Measurements from ENCODE around the gene SPACA4. TPM values are rescaled to one million over a fixed set of nuclear protein-coding genes. Genes with fewer than 3 reads are reported as not detected.

The SPACA4 gene
- not detected for total RNA-seq

- ATAC-seq, result no peak
- 80 to 94% methylated on average over 7 to 35 of the region's 39 CpGs for WGBS, 2 donors
- H3K9me3 ChIP-seq, result no peaks in the 10 kb centered on the region
These were observed at the start of gene SPACA4 for GRCh38 chr19:48606463-48607358. Gene SPACA4 (plus strand): TSS chr19:48606742. CDS start chr19:48606979, 237 bp downstream.

GRCh38 chr19:48556825-48557224 lies 49.7 kb upstream of the SPACA4 start:
- ATAC-seq, result no peak
- H3K9me3 ChIP-seq, result no peaks in the 10 kb centered on the region
- TF ChIP-seq POLR2A (IDR thresholded peaks at IDR 0.05), result no peak
- TF ChIP-seq, protein P1, sequence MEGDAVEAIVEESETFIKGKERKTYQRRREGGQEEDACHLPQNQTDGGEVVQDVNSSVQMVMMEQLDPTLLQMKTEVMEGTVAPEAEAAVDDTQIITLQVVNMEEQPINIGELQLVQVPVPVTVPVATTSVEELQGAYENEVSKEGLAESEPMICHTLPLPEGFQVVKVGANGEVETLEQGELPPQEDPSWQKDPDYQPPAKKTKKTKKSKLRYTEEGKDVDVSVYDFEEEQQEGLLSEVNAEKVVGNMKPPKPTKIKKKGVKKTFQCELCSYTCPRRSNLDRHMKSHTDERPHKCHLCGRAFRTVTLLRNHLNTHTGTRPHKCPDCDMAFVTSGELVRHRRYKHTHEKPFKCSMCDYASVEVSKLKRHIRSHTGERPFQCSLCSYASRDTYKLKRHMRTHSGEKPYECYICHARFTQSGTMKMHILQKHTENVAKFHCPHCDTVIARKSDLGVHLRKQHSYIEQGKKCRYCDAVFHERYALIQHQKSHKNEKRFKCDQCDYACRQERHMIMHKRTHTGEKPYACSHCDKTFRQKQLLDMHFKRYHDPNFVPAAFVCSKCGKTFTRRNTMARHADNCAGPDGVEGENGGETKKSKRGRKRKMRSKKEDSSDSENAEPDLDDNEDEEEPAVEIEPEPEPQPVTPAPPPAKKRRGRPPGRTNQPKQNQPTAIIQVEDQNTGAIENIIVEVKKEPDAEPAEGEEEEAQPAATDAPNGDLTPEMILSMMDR (IDR thresholded peaks at IDR 0.05), result no peak
- H3K4me3 ChIP-seq, result no peak overlapping the region
- no peaks in the 10 kb centered on the region for H3K27me3 ChIP-seq
- no peak for DNase-seq
- intact Hi-C loops (cut with DNase I), result no loop called here
- H3K27ac ChIP-seq, result no peak overlapping the region
- H3K4me1 ChIP-seq, result peaks cover 23% of the 10 kb centered on the region
- WGBS, 2 donors, result 91 to 95% methylated on average over 5 of the region's 5 CpGs
- H3K36me3 ChIP-seq (replicated peaks in 1 of 2; ENCODE audit: insufficient read depth in 1 of 2, low read depth in 2 of 2), result no peaks in the 10 kb centered on the region

More at GRCh38 chr19:48606463-48607358, at the start of gene SPACA4:
- H3K4me3 ChIP-seq, result no peak within 1 kb of the TSS
- no peak for TF ChIP-seq POLR2A (IDR thresholded peaks at IDR 0.05)
- TF ChIP-seq, protein P1 (IDR thresholded peaks at IDR 0.05), result no peak
- H3K27me3 ChIP-seq, result no peaks in the 10 kb centered on the region
- H3K36me3 ChIP-seq (replicated peaks in 1 of 2; ENCODE audit: insufficient read depth in 1 of 2, low read depth in 2 of 2), result no peaks in the 10 kb centered on the region
- H3K4me1 ChIP-seq, result no peaks in the 10 kb centered on the region
- DNase-seq, result no peak
- intact Hi-C loops (cut with DNase I), result no loop called here
- no peak within 1 kb of the TSS for H3K27ac ChIP-seq

DNA sequence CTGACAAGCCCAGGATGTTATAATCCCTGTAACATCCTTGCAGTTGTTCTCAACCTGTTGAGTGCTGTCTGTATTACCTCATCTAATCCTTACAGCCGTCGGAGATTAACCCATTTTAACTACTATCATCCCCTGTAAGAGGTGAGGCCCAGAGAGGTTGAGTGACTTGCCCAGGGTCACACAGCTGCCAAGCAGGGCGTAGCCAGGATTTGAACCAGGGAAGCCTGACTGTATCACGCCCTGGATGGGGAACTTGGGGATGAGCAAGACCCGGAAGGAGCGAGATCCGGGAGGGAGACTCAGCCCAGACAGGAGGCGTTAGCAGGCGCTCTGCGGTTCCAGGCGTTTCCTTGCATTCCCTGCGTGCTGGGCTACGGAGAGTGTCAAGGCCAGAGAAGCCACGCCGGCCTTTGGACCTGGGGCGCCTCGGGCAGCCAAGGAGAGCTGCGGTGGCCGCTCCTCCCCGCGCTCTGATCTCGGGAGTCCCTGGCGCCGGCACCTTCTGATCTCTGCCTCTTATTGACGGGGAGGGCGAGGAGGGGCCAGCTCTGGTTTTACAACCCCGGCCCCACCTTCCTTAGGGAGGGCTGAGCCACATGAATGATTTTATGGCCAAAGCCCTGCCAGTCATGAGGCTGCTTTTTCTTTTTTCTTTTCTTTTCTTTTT lies 48.4 kb upstream of the SPACA4 start:
- no peak overlapping the region for H3K27ac ChIP-seq
- peak; percentile 5 for ATAC-seq
- no peaks in the 10 kb centered on the region for H3K27me3 ChIP-seq
- no peak overlapping the region for H3K4me3 ChIP-seq
- DNase-seq, result peak in 3 of 4 donors; percentile 42 to 54 (median 51)
- H3K36me3 ChIP-seq (replicated peaks in 1 of 2; ENCODE audit: insufficient read depth in 1 of 2, low read depth in 2 of 2), result no peaks in the 10 kb centered on the region
- 17 to 76% methylated on average over 3 to 25 of the region's 27 CpGs for WGBS, 2 donors
- H3K4me1 ChIP-seq, result peaks cover 15% of the 10 kb centered on the region
- no peak for TF ChIP-seq POLR2A (IDR thresholded peaks at IDR 0.05)
- TF ChIP-seq, protein P1 (IDR thresholded peaks at IDR 0.05), result no peak
- intact Hi-C loops (cut with DNase I), result no loop called here
- H3K9me3 ChIP-seq, result no peaks in the 10 kb centered on the region

DNA sequence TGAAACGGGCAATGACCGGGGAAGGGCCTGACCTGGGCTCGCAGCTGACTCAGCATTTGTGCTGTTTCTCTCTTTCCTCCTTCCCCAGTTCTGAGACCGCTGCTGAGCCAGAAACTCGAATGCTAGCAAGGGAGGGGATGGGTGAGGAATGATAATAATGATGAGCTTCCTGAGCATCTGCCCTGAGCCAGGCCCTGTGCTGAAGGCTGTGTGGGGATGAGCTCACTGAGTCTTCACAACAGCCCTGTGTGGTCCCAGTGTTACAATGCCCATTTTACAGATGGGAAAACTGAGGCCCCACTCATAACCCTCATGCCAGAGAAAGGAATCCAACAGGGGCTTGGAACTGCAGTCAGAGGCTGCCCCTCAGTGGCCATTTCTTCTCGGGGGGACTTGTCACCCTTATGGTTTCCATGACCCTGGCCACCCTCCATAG lies 46.4 kb upstream of the SPACA4 start:
- H3K27ac ChIP-seq, result no peak overlapping the region

More for the DNA sequence above, 46.4 kb upstream of the SPACA4 start:
- WGBS, 2 donors, result 72 to 76% methylated on average over 5 to 6 of the region's 6 CpGs
- intact Hi-C loops (cut with DNase I), result no loop called here
- Histone ChIP-seq H3K9me3 (no peaks in the 10 kb centered on the region), H3K4me1 (peaks cover 4% of the 10 kb centered on the region), H3K27me3 (no peaks in the 10 kb centered on the region), H3K4me3 (no peak overlapping the region), H3K36me3 (replicated peaks in 1 of 2; ENCODE audit: insufficient read depth in 1 of 2, low read depth in 2 of 2) (no peaks in the 10 kb centered on the region)
- TF ChIP-seq, protein P1 (IDR thresholded peaks at IDR 0.05), result no peak
- TF ChIP-seq POLR2A (IDR thresholded peaks at IDR 0.05), result no peak
- no peak for ATAC-seq
- no peak for DNase-seq

All from body of pancreas (tissue), 4 donors.